Hepatocyte (in vitro differentiated cells): ENCODE data around the gene PTPRM. TPM values are rescaled to one million over a fixed set of nuclear protein-coding genes. Genes with fewer than 3 reads are reported as not detected.

Source experiments
- DNase-seq: peaks from one replicate; pipeline ENCODE4 v3.0.0-alpha.2; 2016; ENCODE audit warnings: low spot score
- H2AFZ ChIP-seq: fragments of 200-600 bp; sonication (generic); 2 replicates; pipeline ENCODE4 v1.6.0; 2016; ENCODE audit warnings: antibody characterized with exemption, mild to moderate bottlenecking
- H3K27ac ChIP-seq: fragments of 200-600 bp; sonication (generic); 2 replicates; pipeline ENCODE4 v1.5.1; 2016; ENCODE audit warnings: mild to moderate bottlenecking
- H3K27me3 ChIP-seq: fragments of 200-600 bp; sonication (generic); 2 replicates; pipeline ENCODE4 v1.6.1; 2016
- H3K36me3 ChIP-seq: fragments of 200-600 bp; sonication (generic); replicated peaks from 2 replicates; pipeline ENCODE4 v1.5.1; 2016; ENCODE audit warnings: low read depth; ENCODE audit not compliant: insufficient read depth
- H3K4me1 ChIP-seq: fragments of 200-600 bp; sonication (generic); 2 replicates; pipeline ENCODE4 v1.5.1; 2016; ENCODE audit warnings: mild to moderate bottlenecking, moderate library complexity; ENCODE audit not compliant: insufficient read depth
- H3K4me2 ChIP-seq: fragments of 200-600 bp; sonication (generic); 2 replicates; pipeline ENCODE4 v1.6.0; 2016
- H3K4me3 ChIP-seq: fragments of 200-600 bp; sonication (generic); 2 replicates; pipeline ENCODE4 v1.5.1; 2016; ENCODE audit warnings: mild to moderate bottlenecking
- H3K79me2 ChIP-seq: fragments of 200-600 bp; sonication (generic); 2 replicates; pipeline ENCODE4 v1.6.0; 2017; ENCODE audit warnings: mild to moderate bottlenecking
- H3K9me2 ChIP-seq: fragments of 200-600 bp; sonication (generic); replicated peaks from 2 replicates; pipeline ENCODE4 v1.6.0; 2017; ENCODE audit warnings: mild to moderate bottlenecking; ENCODE audit not compliant: insufficient read depth
- H3K9me3 ChIP-seq: fragments of 200-600 bp; sonication (generic); 2 replicates; pipeline ENCODE4 v1.5.1; 2016; ENCODE audit warnings: low read depth, mild to moderate bottlenecking
- H4K20me1 ChIP-seq: fragments of 200-600 bp; sonication (generic); 2 replicates; pipeline ENCODE4 v1.6.0; 2016; ENCODE audit warnings: mild to moderate bottlenecking; ENCODE audit not compliant: insufficient read depth, poor library complexity, severe bottlenecking
- CTCF ChIP-seq: fragments of 200-600 bp; sonication (generic); IDR thresholded peaks from 2 replicates; pipeline ENCODE4 v1.5.1; 2016; ENCODE audit warnings: antibody characterized with exemption, mild to moderate bottlenecking; ENCODE audit not compliant: poor library complexity
- EZH2 ChIP-seq: fragments of 200-600 bp; sonication (generic); IDR thresholded peaks from 2 replicates; pipeline ENCODE4 v1.6.1; 2016; ENCODE audit warnings: antibody characterized with exemption, mild to moderate bottlenecking, borderline replicate concordance
- EZH2phosphoT487 ChIP-seq: fragments of 200-600 bp; sonication (generic); IDR thresholded peaks from one replicate; pipeline ENCODE4 v1.6.1; 2018; ENCODE audit warnings: antibody characterized with exemption, mild to moderate bottlenecking, low read depth, moderate library complexity; ENCODE audit not compliant: unreplicated experiment, severe bottlenecking
- WGBS: methylation state at CpG from one replicate; pipeline ENCODE4 v1.1.6; 2016; ENCODE audit warnings: low lambda C conversion rate; ENCODE audit errors: missing lambda C conversion rate; 5-methylcytosine and 5-hydroxymethylcytosine counted together
- polyA plus RNA-seq: library from polyadenylated mRNA; unstranded; fragments of >200 nt; fragmentation: Nextera tagmentation; extraction: Ambion mirVana; gene quantifications from 2 replicates; pipeline ENCODE4 v1.2.1, GENCODE V29; 2016
- total RNA-seq: library from RNA; depleted of rRNA; stranded (reverse); fragments of >200 nt; gene quantifications from 2 replicates; pipeline ENCODE4 v1.2.3, GENCODE V29; 2014

PTPRM gene
- total and polyA plus RNA-seq, 2 experiments from 2014 or later: 26.1 to 47.4 TPM

GRCh38 chr18:8319798-8320489 is 752.8 kb downstream of the PTPRM start:
- WGBS: 79% methylated on average over 6 of the region's 6 CpGs
- Histone ChIP-seq H3K27ac (no peak overlapping the region), H3K27me3 (no peaks in the 10 kb centered on the region), H3K4me2 (no peak overlapping the region), H3K9me3 (no peaks in the 10 kb centered on the region), H3K4me1 (no peaks in the 10 kb centered on the region), H3K9me2 (no peaks in the 10 kb centered on the region), H3K4me3 (no peak overlapping the region), H4K20me1 (no peaks in the 10 kb centered on the region), H3K36me3 (no peaks in the 10 kb centered on the region), H3K79me2 (no peaks in the 10 kb centered on the region), H2AFZ (no peak overlapping the region)
- no peak for TF ChIP-seq CTCF
- TF ChIP-seq EZH2phosphoT487: no peak
- no peak for DNase-seq

GRCh38 chr18:8322486-8322885 is 755.4 kb downstream of the PTPRM start:
- no peak for DNase-seq
- no peak overlapping the region for H3K4me2 ChIP-seq
- no peak overlapping the region for H2AFZ ChIP-seq
- H3K9me3 ChIP-seq: no peaks in the 10 kb centered on the region
- no peaks in the 10 kb centered on the region for H3K36me3 ChIP-seq
- no peak for TF ChIP-seq EZH2phosphoT487
- peaks cover 3% of the 10 kb centered on the region for H3K4me1 ChIP-seq
- H3K79me2 ChIP-seq: no peaks in the 10 kb centered on the region
- H3K4me3 ChIP-seq: no peak overlapping the region
- 88% methylated on average over 2 of the region's 2 CpGs for WGBS
- no peaks in the 10 kb centered on the region for H4K20me1 ChIP-seq
- H3K27ac ChIP-seq: no peak overlapping the region
- no peaks in the 10 kb centered on the region for H3K27me3 ChIP-seq
- H3K9me2 ChIP-seq: no peaks in the 10 kb centered on the region

GRCh38 chr18:8324343-8325065 is 757.4 kb downstream of the PTPRM start:
- H3K79me2 ChIP-seq: no peaks in the 10 kb centered on the region
- no peaks in the 10 kb centered on the region for H3K36me3 ChIP-seq
- no peak for TF ChIP-seq EZH2
- TF ChIP-seq CTCF: no peak
- no peak for TF ChIP-seq EZH2phosphoT487
- no peaks in the 10 kb centered on the region for H3K9me3 ChIP-seq
- no peak overlapping the region for H3K4me3 ChIP-seq
- no peak overlapping the region for H3K4me2 ChIP-seq
- no peaks in the 10 kb centered on the region for H3K9me2 ChIP-seq
- peaks cover 12% of the 10 kb centered on the region for H3K4me1 ChIP-seq
- H3K27ac ChIP-seq: no peak overlapping the region
- H3K27me3 ChIP-seq: no peaks in the 10 kb centered on the region
- H2AFZ ChIP-seq: no peak overlapping the region
- no peak for DNase-seq
- WGBS: 94% methylated on average over 3 of the region's 3 CpGs
- H4K20me1 ChIP-seq: no peaks in the 10 kb centered on the region

- Histone ChIP-seq H3K9me3 (no peaks in the 10 kb centered on the region), H3K4me2 (no peak overlapping the region), H4K20me1 (no peaks in the 10 kb centered on the region), H3K27ac (no peak overlapping the region), H3K36me3 (no peaks in the 10 kb centered on the region), H3K9me2 (no peaks in the 10 kb centered on the region), H3K4me3 (no peak overlapping the region), H3K27me3 (no peaks in the 10 kb centered on the region), H3K79me2 (no peaks in the 10 kb centered on the region), H2AFZ (no peak overlapping the region), H3K4me1 (peaks cover 14% of the 10 kb centered on the region)
- WGBS: 100% methylated on average over 1 of the region's 1 CpG
- TF ChIP-seq CTCF (no peak), EZH2 (no peak), EZH2phosphoT487 (no peak)
- DNase-seq: no peak
Measured at GRCh38 chr18:8326763-8327394, 759.8 kb downstream of the PTPRM start.
